IMR-90 (cell line): ENCODE data around the gene CLDN34. TPM values are rescaled to one million over a fixed set of nuclear protein-coding genes. Genes with fewer than 3 reads are reported as not detected.

ENCODE experiments used
- ATAC-seq: fragments of 200-7000 bp; cut with Tn5 transposase; 2 replicates; pipeline ENCODE4 v1.9.1; 2020; ENCODE audit warnings: low read depth, mild to moderate bottlenecking, moderate library complexity
- BruUV-seq: library from RNA; stranded (reverse); fragments of 400-500 nt; replicated peaks from 2 replicates; lab custom pipeline; 2021; lab: Mats Ljungman, UMichigan
- CTCF ChIA-PET: fragments of 300-600 bp; formaldehyde crosslinking; extraction: SDS; loops from one replicate; lab custom pipeline; 2021; ENCODE audit warnings: antibody characterized with exemption; lab: Yijun Ruan, JAX
- POLR2A ChIA-PET: fragments of 300-600 bp; sonication (Branson Sonifier 250); formaldehyde crosslinking; loops from one replicate; lab custom pipeline; 2022; ENCODE audit warnings: antibody characterized with exemption; ENCODE audit not compliant: unreplicated experiment; lab: Charles Lee
- DNase-seq: peaks from one replicate; pipeline ENCODE4 v3.0.0; 2013
- H2AFZ ChIP-seq: replicated peaks from 2 replicates; pipeline ENCODE3; 2013; ENCODE audit warnings: low read length, mild to moderate bottlenecking; ENCODE audit not compliant: poor library complexity
- H2AK5ac ChIP-seq: 2 replicates; pipeline ENCODE4 v1.6.1; 2013; ENCODE audit warnings: low read depth, low read length, inconsistent platforms
- H2AK9ac ChIP-seq: replicated peaks from 2 replicates; pipeline ENCODE3; 2013; ENCODE audit warnings: mild to moderate bottlenecking, low read depth, low read length, moderate library complexity; ENCODE audit not compliant: poor library complexity
- H2BK120ac ChIP-seq: 2 replicates; pipeline ENCODE4 v1.6.1; 2013; ENCODE audit warnings: low read depth, low read length, inconsistent platforms
- H2BK15ac ChIP-seq: 3 replicates; pipeline ENCODE4 v1.6.1; 2013; ENCODE audit warnings: low read depth, low read length, inconsistent platforms
- H2BK20ac ChIP-seq: 2 replicates; pipeline ENCODE4 v1.6.1; 2013; ENCODE audit warnings: low read depth, mild to moderate bottlenecking, inconsistent platforms, low read length, moderate library complexity
- H2BK5ac ChIP-seq: 2 replicates; pipeline ENCODE4 v1.6.1; 2013; ENCODE audit warnings: mild to moderate bottlenecking, low read depth, low read length, inconsistent platforms; ENCODE audit not compliant: poor library complexity, severe bottlenecking
- H3K14ac ChIP-seq: replicated peaks from 2 replicates; pipeline ENCODE4 v1.6.1; 2013; ENCODE audit warnings: low read depth, low read length, inconsistent platforms
- H3K18ac ChIP-seq: 2 replicates; pipeline ENCODE4 v1.6.1; 2013; ENCODE audit warnings: low read depth, low read length, control low read depth
- H3K23ac ChIP-seq: 2 replicates; pipeline ENCODE4 v1.6.1; 2013; ENCODE audit warnings: low read depth, low read length, inconsistent platforms
- H3K27ac ChIP-seq: 2 replicates; pipeline ENCODE4 v1.5.1; 2013; ENCODE audit warnings: mild to moderate bottlenecking, control low read depth, low read length; ENCODE audit not compliant: insufficient read depth
- H3K27me3 ChIP-seq: 2 replicates; pipeline ENCODE4 v1.6.1; 2013; ENCODE audit warnings: low read length; ENCODE audit not compliant: control insufficient read depth, insufficient read depth
- H3K36me3 ChIP-seq: 2 replicates; pipeline ENCODE4 v1.6.1; 2013; ENCODE audit warnings: low read length, mixed read lengths; ENCODE audit not compliant: control insufficient read depth, insufficient read depth
- H3K4ac ChIP-seq: 2 replicates; pipeline ENCODE4 v1.6.1; 2013; ENCODE audit warnings: low read depth, low read length, inconsistent platforms
- H3K4me1 ChIP-seq: 2 replicates; pipeline ENCODE4 v1.6.1; 2013; ENCODE audit warnings: low read length, mixed read lengths; ENCODE audit not compliant: control insufficient read depth, insufficient read depth
- H3K4me2 ChIP-seq: 2 replicates; pipeline ENCODE4 v1.6.1; 2013; ENCODE audit warnings: low read depth, mild to moderate bottlenecking, control low read depth, low read length, moderate library complexity
- H3K4me3 ChIP-seq: 2 replicates; pipeline ENCODE4 v1.5.1; 2013; ENCODE audit warnings: low read depth, mild to moderate bottlenecking, control low read depth, low read length, moderate library complexity; ENCODE audit not compliant: insufficient read depth
- H3K56ac ChIP-seq: 2 replicates; pipeline ENCODE4 v1.6.1; 2013; ENCODE audit warnings: low read length, inconsistent platforms; ENCODE audit not compliant: insufficient read depth; ENCODE audit errors: extremely low read depth
- H3K79me1 ChIP-seq, 2 experiments: 2 replicates each; pipeline ENCODE4 v1.6.1; 2013; ENCODE audit warnings: low read length in 2 of 2, inconsistent platforms in 1 of 2, low read depth in 1 of 2
- H3K9ac ChIP-seq: 2 replicates; pipeline ENCODE4 v1.6.1; 2013; ENCODE audit warnings: low read depth, low read length, control low read depth
- H3K9me1 ChIP-seq: 2 replicates; pipeline ENCODE4 v1.6.1; 2013; ENCODE audit warnings: low read length, inconsistent platforms; ENCODE audit not compliant: insufficient read depth
- H3K9me3 ChIP-seq: 2 replicates; pipeline ENCODE4 v1.6.1; 2013; ENCODE audit warnings: low read length; ENCODE audit not compliant: control insufficient read depth, insufficient read depth
- H4K20me1 ChIP-seq: 2 replicates; pipeline ENCODE4 v1.6.1; 2013; ENCODE audit warnings: low read length, inconsistent platforms; ENCODE audit not compliant: insufficient read depth
- H4K5ac ChIP-seq: 2 replicates; pipeline ENCODE4 v1.6.1; 2013; ENCODE audit warnings: mild to moderate bottlenecking, low read depth, low read length, control low read depth
- H4K8ac ChIP-seq, 2 experiments: 2 replicates each; pipeline ENCODE4 v1.6.1; 2013; ENCODE audit warnings: low read depth in 2 of 2, low read length in 2 of 2, control low read depth in 1 of 2, inconsistent platforms in 1 of 2
- H4K91ac ChIP-seq: 2 replicates; pipeline ENCODE4 v1.6.1; 2013; ENCODE audit warnings: low read depth, low read length, inconsistent platforms; ENCODE audit not compliant: insufficient read depth
- CEBPB ChIP-seq: IDR thresholded peaks from 2 replicates; pipeline ENCODE4 v1.6.1; 2012; ENCODE audit warnings: low read depth, low read length, improper control_type of control experiment
- CHD1 ChIP-seq: IDR thresholded peaks from 2 replicates; pipeline ENCODE4 v1.6.1; 2012; ENCODE audit warnings: low read depth, low read length, improper control_type of control experiment
- CTCF ChIP-seq: conservative IDR thresholded peaks from 2 replicates; pipeline ENCODE4 v1.5.1; 2012; ENCODE audit warnings: mild to moderate bottlenecking, low read depth, low read length, improper control_type of control experiment
- ELK1 ChIP-seq: fragments of 150-350 bp; IDR thresholded peaks from 2 replicates; pipeline ENCODE4 v1.6.1; 2016; ENCODE audit warnings: low read depth, mild to moderate bottlenecking, low read length, moderate library complexity, borderline replicate concordance
- MAFK ChIP-seq: IDR thresholded peaks from 2 replicates; pipeline ENCODE4 v1.6.1; 2012; ENCODE audit warnings: low read depth, low read length, improper control_type of control experiment
- MAZ ChIP-seq: IDR thresholded peaks from 2 replicates; pipeline ENCODE4 v1.6.1; 2012; ENCODE audit warnings: low read depth, mild to moderate bottlenecking, low read length, improper control_type of control experiment, moderate library complexity, borderline replicate concordance
- MXI1 ChIP-seq: IDR thresholded peaks from 2 replicates; pipeline ENCODE4 v1.6.1; 2012; ENCODE audit warnings: low read depth, mild to moderate bottlenecking, low read length, moderate library complexity, borderline replicate concordance
- NFE2L2 ChIP-seq: fragments of 150-350 bp; IDR thresholded peaks from 2 replicates; pipeline ENCODE4 v1.6.1; 2016; ENCODE audit warnings: low read depth, mild to moderate bottlenecking, low read length
- POLR2A ChIP-seq: IDR thresholded peaks from 2 replicates; pipeline ENCODE4 v1.6.1; 2012; ENCODE audit warnings: mild to moderate bottlenecking, low read depth, low read length
- RAD21 ChIP-seq: IDR thresholded peaks from 2 replicates; pipeline ENCODE4 v1.6.1; 2012; ENCODE audit warnings: low read length, improper control_type of control experiment
- RCOR1 ChIP-seq: IDR thresholded peaks from 2 replicates; pipeline ENCODE4 v1.6.1; 2012; ENCODE audit warnings: mild to moderate bottlenecking, low read length, improper control_type of control experiment; ENCODE audit not compliant: insufficient replicate concordance
- SMC3 ChIP-seq: fragments of 150-350 bp; IDR thresholded peaks from 2 replicates; pipeline ENCODE4 v1.6.1; 2016; ENCODE audit warnings: low read depth, mild to moderate bottlenecking, antibody characterized with exemption, low read length, moderate library complexity
- WGBS, 2 experiments: methylation state at CpG; one replicate each; pipeline versions ENCODE4 v1.1.5 to v1.1.7; 2013; ENCODE audit warnings: missing lambda C conversion rate in 2 of 2; ENCODE audit not compliant: insufficient read length in 1 of 2; ENCODE audit errors: extremely low coverage in 2 of 2; 5-methylcytosine and 5-hydroxymethylcytosine counted together
- dilution Hi-C: fragments of 300-500 bp; cut with HindIII; formaldehyde crosslinking; loops from one replicate; pipeline ENCODE4 v1.14.3; 2018; ENCODE audit warnings: low sequenced_read_pairs; ENCODE audit not compliant: unreplicated experiment
- in situ Hi-C: fragments of 300-500 bp; cut with MboI; formaldehyde crosslinking; loops from 3 replicates; pipeline ENCODE4 v1.14.3; 2019; ENCODE audit warnings: low sequenced_read_pairs, inconsistent platforms, mixed read lengths
- intact Hi-C: fragments of 100-400 bp; cut with micrococcal nuclease; formaldehyde crosslinking; loops from 2 replicates; pipeline ENCODE4 v1.10.0; 2022
- polyA plus RNA-seq, 3 experiments: library from polyadenylated mRNA; depleted of rRNA; stranded (reverse); fragments of >200 nt; gene quantifications; 2 replicates each; pipeline ENCODE4 v1.2.3, GENCODE V29; 2012; ENCODE audit warnings: low replicate concordance in 1 of 3
- total RNA-seq: library from RNA; depleted of rRNA; stranded (reverse); fragments of >200 nt; gene quantifications from 2 replicates; pipeline ENCODE4 v1.2.3, GENCODE V29; 2012

CLDN34 gene
- total and polyA plus RNA-seq, 2 of the 4 experiments (the other 2 are of a cell fraction), result 0.14 TPM; not detected in 1

GRCh38 chrX:10001496-10001895 is 34.3 kb downstream of the CLDN34 start:
- Histone ChIP-seq H2AFZ (no peak overlapping the region), H2BK20ac (no peak overlapping the region), H3K27ac (no peak overlapping the region), H4K91ac (no peak overlapping the region), H2BK15ac (no peak overlapping the region), H3K4me3 (no peak overlapping the region), H2BK5ac (no peak overlapping the region), H2AK9ac (no peak overlapping the region), H3K56ac (no peak overlapping the region), H3K27me3 (no peaks in the 10 kb centered on the region), H3K4me1 (no peaks in the 10 kb centered on the region), H3K9me3 (no peaks in the 10 kb centered on the region), H3K79me1 (no peaks in the 10 kb centered on the region), H3K4me2 (no peak overlapping the region), H3K9ac (no peak overlapping the region), H4K8ac (no peak overlapping the region), H3K36me3 (no peaks in the 10 kb centered on the region), H3K18ac (no peak overlapping the region), H4K5ac (no peak overlapping the region), H3K4ac (no peak overlapping the region), H3K9me1 (no peaks in the 10 kb centered on the region), H3K23ac (no peak overlapping the region), H4K20me1 (no peaks in the 10 kb centered on the region), H2BK120ac (no peak overlapping the region), H2AK5ac (no peak overlapping the region), H3K14ac (no peak overlapping the region)
- ATAC-seq (no peak), DNase-seq (no peak)
- BruUV-seq, result no TSS peak
- ChIA-PET CTCF (no interaction called here), POLR2A (no interaction called here)
- no CpG with 5 or more reads among the region's 3 CpGs for WGBS, 2 experiments
- intact Hi-C loops, result no loop called here
- TF ChIP-seq SMC3 (no peak), MAZ (no peak), MXI1 (no peak), NFE2L2 (no peak), ELK1 (no peak), RCOR1 (no peak), CHD1 (no peak), RAD21 (no peak), CTCF (no peak), POLR2A (no peak), CEBPB (no peak), MAFK (no peak)
- in situ Hi-C loops, result no loop called here
- dilution Hi-C loops, result no loop called here
